H7 (cell line): ENCODE measurements around the gene PRKCD. TPM values are rescaled to one million over a fixed set of nuclear protein-coding genes. Genes with fewer than 3 reads are reported as not detected.

Experiments
- DNase-seq: peaks from one replicate; pipeline ENCODE4 v3.0.0; 2012
- H3K27me3 ChIP-seq: 2 replicates; pipeline ENCODE4 v1.6.0; 2011; ENCODE audit warnings: mild to moderate bottlenecking, low read length; ENCODE audit not compliant: control insufficient read depth, insufficient read depth
- H3K36me3 ChIP-seq: replicated peaks from 2 replicates; pipeline ENCODE4 v1.5.1; 2011; ENCODE audit warnings: low read length; ENCODE audit not compliant: control insufficient read depth, insufficient read depth
- H3K4me3 ChIP-seq: 2 replicates; pipeline ENCODE4 v1.5.1; 2011; ENCODE audit warnings: low read depth, mild to moderate bottlenecking, control low read depth, low read length, moderate library complexity; ENCODE audit not compliant: insufficient read depth
- total RNA-seq: library from RNA; depleted of rRNA; stranded (reverse); fragments of >200 nt; shearing (Covaris generic); gene quantifications from 2 replicates; pipeline ENCODE4 v1.2.3, GENCODE V29; 2014

The PRKCD gene
- total RNA-seq, 1 experiment from 2014 or later, result 2.9 TPM

GRCh38 chr3:53156368-53156834 is 4.6 kb upstream of the PRKCD start:
- peaks cover 8% of the 10 kb centered on the region for H3K27me3 ChIP-seq
- H3K4me3 ChIP-seq, result peak overlapping the region; percentile 20; the same call in 1 of the 2 replicates
- H3K36me3 ChIP-seq, result no peaks in the 10 kb centered on the region
- peak; percentile 87 for DNase-seq

- Histone ChIP-seq H3K27me3 (peaks cover 10% of the 10 kb centered on the region), H3K4me3 (no peak overlapping the region), H3K36me3 (no peaks in the 10 kb centered on the region)
- no peak for DNase-seq
Measured at GRCh38 chr3:53157974-53158580, 2.9 kb upstream of the PRKCD start.

GRCh38 chr3:53158765-53159155 is 2.2 kb upstream of the PRKCD start:
- Histone ChIP-seq H3K27me3 (peaks cover 10% of the 10 kb centered on the region), H3K4me3 (no peak overlapping the region), H3K36me3 (no peaks in the 10 kb centered on the region)
- DNase-seq, result no peak

- DNase-seq, result peak; percentile 80
- Histone ChIP-seq H3K4me3 (no peak overlapping the region), H3K27me3 (peaks cover 10% of the 10 kb centered on the region)
Measured at GRCh38 chr3:53159156-53160060, 1.6 kb upstream of the PRKCD start.

GRCh38 chr3:53160061-53160659 is 849 bp upstream of the PRKCD start:
- Histone ChIP-seq H3K27me3 (peaks cover 10% of the 10 kb centered on the region), H3K36me3 (no peaks in the 10 kb centered on the region), H3K4me3 (peak overlapping the region; percentile 86)
- DNase-seq, result no peak

More at GRCh38 chr3:53159156-53160060, 1.6 kb upstream of the PRKCD start:
- no peaks in the 10 kb centered on the region for H3K36me3 ChIP-seq

- Histone ChIP-seq H3K4me3 (peak overlapping the region; percentile 86), H3K27me3 (peaks cover 10% of the 10 kb centered on the region), H3K36me3 (peaks cover 3% of the 10 kb centered on the region; the same call in 1 of the 2 replicates)
- DNase-seq, result no peak
Measured at GRCh38 chr3:53161450-53161819, 426 bp downstream of the PRKCD start.

- H3K36me3 ChIP-seq, result peaks cover 3% of the 10 kb centered on the region; the same call in 1 of the 2 replicates
- peaks cover 10% of the 10 kb centered on the region for H3K27me3 ChIP-seq
- peak overlapping the region; percentile 86 for H3K4me3 ChIP-seq
- peak; percentile 92 for DNase-seq
Measured at GRCh38 chr3:53161820-53162671, 1.0 kb downstream of the PRKCD start.

- Histone ChIP-seq H3K36me3 (peaks cover 3% of the 10 kb centered on the region; the same call in 1 of the 2 replicates), H3K27me3 (peaks cover 10% of the 10 kb centered on the region), H3K4me3 (no peak overlapping the region)
- DNase-seq, result peak; percentile 39
Measured at GRCh38 chr3:53162672-53163443, 1.8 kb downstream of the PRKCD start.

GRCh38 chr3:53163444-53164387 is 2.7 kb downstream of the PRKCD start:
- peak; percentile 36 for DNase-seq
- Histone ChIP-seq H3K27me3 (peaks cover 10% of the 10 kb centered on the region), H3K4me3 (no peak overlapping the region), H3K36me3 (peaks cover 3% of the 10 kb centered on the region; the same call in 1 of the 2 replicates)

- Histone ChIP-seq H3K36me3 (peaks cover 3% of the 10 kb centered on the region; the same call in 1 of the 2 replicates), H3K4me3 (no peak overlapping the region), H3K27me3 (peaks cover 9% of the 10 kb centered on the region)
- DNase-seq, result peak; percentile 67
Measured at GRCh38 chr3:53164911-53165310, 3.9 kb downstream of the PRKCD start.

GRCh38 chr3:53166206-53166605 is 5.2 kb downstream of the PRKCD start:
- DNase-seq, result no peak
- Histone ChIP-seq H3K36me3 (peaks cover 3% of the 10 kb centered on the region; the same call in 1 of the 2 replicates), H3K4me3 (no peak overlapping the region), H3K27me3 (peaks cover 3% of the 10 kb centered on the region; the same call in 1 of the 2 replicates)

- Histone ChIP-seq H3K36me3 (peaks cover 3% of the 10 kb centered on the region; the same call in 1 of the 2 replicates), H3K4me3 (no peak overlapping the region), H3K27me3 (no peaks in the 10 kb centered on the region)
- DNase-seq, result peak; percentile 57
Measured at GRCh38 chr3:53166781-53167291, 5.8 kb downstream of the PRKCD start.
